Choroid plexus epithelial cell (primary cell): ENCODE results near the gene KCNQ5.

ENCODE experiments used
- DNase-seq: peaks from one replicate; pipeline ENCODE4 v3.0.0-alpha.2; 2010; ENCODE audit warnings: low read depth
- H3K4me3 ChIP-seq: 2 replicates; pipeline ENCODE4 v1.5.1; 2011; ENCODE audit warnings: low read depth, mild to moderate bottlenecking, control low read depth, low read length, moderate library complexity
- TF ChIP-seq, protein P1 (sequence below): conservative IDR thresholded peaks from 2 replicates; pipeline ENCODE4 v1.5.1; 2011; ENCODE audit warnings: low read depth, mild to moderate bottlenecking, control low read depth, inconsistent platforms, low read length, moderate library complexity

KCNQ5 gene

GRCh38 chr6:72984981-72985665, 363.3 kb downstream of the KCNQ5 start:
- DNase-seq = no peak
- TF ChIP-seq, protein P1, sequence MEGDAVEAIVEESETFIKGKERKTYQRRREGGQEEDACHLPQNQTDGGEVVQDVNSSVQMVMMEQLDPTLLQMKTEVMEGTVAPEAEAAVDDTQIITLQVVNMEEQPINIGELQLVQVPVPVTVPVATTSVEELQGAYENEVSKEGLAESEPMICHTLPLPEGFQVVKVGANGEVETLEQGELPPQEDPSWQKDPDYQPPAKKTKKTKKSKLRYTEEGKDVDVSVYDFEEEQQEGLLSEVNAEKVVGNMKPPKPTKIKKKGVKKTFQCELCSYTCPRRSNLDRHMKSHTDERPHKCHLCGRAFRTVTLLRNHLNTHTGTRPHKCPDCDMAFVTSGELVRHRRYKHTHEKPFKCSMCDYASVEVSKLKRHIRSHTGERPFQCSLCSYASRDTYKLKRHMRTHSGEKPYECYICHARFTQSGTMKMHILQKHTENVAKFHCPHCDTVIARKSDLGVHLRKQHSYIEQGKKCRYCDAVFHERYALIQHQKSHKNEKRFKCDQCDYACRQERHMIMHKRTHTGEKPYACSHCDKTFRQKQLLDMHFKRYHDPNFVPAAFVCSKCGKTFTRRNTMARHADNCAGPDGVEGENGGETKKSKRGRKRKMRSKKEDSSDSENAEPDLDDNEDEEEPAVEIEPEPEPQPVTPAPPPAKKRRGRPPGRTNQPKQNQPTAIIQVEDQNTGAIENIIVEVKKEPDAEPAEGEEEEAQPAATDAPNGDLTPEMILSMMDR = no peak
- H3K4me3 ChIP-seq = no peak overlapping the region

DNA sequence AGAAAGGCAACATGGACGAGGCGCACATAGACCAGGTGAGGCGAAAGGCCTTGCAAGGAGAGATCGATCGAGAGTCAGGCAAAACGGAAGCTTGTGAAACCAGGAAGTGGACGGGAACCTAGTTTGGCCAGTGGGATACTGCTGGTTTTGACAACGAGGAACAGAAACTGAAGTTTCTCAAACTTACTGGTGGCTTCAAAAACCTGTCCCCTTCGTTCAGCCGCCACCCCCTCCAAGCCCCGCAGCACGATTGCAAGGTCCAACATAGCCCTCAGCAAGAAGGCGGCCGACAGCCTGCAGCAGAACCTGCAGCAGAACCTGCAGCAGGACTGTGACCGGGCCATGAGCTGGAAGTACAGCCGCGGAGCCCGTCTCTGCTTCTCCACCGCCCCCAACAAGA, 365.4 kb downstream of the KCNQ5 start:
- no peak overlapping the region for H3K4me3 ChIP-seq
- no peak for DNase-seq
- TF ChIP-seq, protein P1 = no peak

GRCh38 chr6:72999995-73000394, 378.1 kb downstream of the KCNQ5 start:
- H3K4me3 ChIP-seq = no peak overlapping the region
- TF ChIP-seq, protein P1 = no peak
- DNase-seq = no peak

GRCh38 chr6:73000460-73000859, 378.6 kb downstream of the KCNQ5 start:
- TF ChIP-seq, protein P1 = no peak
- no peak for DNase-seq
- H3K4me3 ChIP-seq = no peak overlapping the region

DNA sequence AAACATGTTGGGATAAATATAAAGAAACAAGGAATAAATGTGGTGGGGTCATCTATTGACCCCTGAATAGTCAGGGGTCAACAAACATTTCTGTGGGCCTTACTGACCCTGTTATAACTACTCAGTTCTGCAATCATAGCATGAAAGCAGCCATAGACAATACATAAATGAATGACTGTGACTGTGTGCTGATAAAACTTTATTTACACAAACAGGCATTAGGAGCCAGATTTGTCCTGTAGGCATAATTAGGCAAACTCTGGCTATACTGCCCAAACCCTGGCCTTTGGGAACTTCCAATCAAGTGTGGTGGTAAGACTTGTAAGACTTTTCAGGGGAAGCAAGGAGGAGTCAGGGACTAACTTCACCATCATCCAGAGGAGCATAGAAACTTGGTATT, 380.7 kb downstream of the KCNQ5 start:
- no peak overlapping the region for H3K4me3 ChIP-seq
- TF ChIP-seq, protein P1 = no peak
- no peak for DNase-seq

DNA sequence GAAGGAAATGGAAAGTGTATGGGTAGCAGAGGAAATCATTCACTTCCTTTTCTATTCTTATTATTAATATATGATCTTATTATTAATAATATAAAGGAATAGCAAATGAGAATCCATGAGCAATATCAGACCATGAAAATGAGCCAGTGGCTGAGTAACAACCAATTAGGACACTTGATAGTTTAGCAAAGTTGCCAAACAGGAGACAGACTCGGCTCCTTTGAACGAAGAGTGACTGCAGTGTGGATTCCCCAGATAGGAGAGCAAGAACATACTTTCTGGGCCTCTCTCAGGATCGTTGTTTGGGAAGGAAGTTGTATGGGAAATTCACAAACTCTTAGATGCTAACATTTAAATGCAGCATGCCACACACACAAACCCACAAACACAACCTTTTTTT, 381.4 kb downstream of the KCNQ5 start:
- no peak for DNase-seq
- no peak overlapping the region for H3K4me3 ChIP-seq
- TF ChIP-seq, protein P1 = no peak

DNA sequence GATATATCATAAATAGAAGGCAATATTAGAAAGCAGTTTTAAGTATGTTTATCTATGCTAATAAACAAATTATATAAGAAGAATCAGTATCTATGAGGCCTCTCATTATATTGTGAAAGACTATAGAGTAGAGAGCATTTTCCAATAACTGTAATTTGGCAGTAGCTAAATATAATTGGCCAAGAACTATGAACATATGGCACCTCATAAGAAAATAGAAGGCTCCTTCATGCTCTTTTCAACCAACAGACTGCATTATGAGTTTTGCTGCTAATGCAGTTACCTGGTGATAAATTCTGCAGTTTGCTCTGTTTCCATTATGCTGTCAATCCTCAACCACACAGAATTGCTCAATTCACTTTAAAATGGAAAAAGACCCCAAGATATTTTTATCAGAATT, 382.4 kb downstream of the KCNQ5 start:
- TF ChIP-seq, protein P1 = no peak
- no peak overlapping the region for H3K4me3 ChIP-seq
- DNase-seq = no peak
